NCI-H1048 (cell line): ENCODE measurements around the gene NUP205.
"Not testable (repeated sequence)": the region's sequence is repeated elsewhere in the genome, so short reads cannot be mapped to it uniquely, and the experiment has no call there.

ENCODE experiments used
- DNase-seq: peaks from one replicate; lab custom pipeline; 2025; lab: John Stamatoyannopoulos, UW

The NUP205 gene

DNA sequence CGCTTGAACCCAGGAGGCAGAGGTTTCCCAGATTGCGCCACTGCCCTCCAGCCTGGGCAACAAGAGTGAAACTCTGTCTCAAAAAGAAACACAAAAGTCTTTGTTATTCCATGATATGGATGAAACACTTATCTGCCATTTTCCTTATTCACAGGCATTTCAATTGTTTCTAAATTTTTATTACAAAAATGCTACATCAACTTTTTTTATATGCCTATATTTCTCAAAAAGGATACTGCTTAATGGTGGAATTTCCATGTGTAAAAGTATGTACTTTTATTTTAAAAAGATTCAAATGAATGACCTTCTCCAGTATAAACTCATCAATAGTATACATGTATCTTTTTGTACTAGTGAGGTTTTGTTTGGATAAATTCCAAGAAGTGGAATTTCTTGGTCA, 62.7 kb downstream of the NUP205 start:
- no peak for DNase-seq

DNA sequence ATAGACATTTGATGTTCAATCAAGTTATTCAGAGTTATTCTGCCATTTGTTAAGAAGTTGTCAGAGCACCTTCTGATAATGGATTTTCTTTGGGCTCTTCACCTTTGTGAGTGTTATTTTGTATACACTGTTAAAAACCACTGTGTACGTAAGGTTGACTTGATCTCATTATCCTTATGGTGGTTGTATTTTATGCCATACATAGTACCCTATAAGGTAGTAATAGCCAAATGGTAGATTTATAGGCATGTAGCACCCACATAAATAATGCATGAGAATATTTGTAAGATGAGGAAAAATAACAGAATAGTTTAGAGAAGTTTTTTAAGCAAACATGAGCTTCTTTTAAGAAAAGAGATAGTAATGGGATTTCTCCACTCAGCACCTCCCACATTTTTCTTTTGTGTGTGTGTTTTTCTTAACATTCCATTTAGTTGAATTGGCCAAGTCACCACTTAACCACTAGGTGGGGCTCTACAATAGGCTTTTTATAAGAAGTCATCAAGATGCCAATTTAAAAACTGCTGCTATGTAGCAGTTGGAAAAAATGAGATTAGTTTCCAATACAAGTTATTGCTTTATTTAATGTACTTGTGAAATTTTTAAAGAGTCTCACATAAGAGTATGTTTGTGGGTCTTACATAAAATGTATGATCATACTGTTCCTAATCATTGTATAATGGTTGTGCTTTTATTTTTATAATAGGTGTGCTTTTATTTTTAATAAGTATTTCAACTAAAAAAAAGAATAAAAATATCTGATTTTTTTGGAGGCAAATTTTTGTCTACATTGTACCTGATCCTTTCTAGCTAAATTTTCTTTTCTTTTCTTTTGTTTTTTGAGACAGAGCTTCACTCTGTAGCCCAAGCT, 63.5 kb downstream of the NUP205 start:
- DNase-seq, result peak; percentile 39

DNA sequence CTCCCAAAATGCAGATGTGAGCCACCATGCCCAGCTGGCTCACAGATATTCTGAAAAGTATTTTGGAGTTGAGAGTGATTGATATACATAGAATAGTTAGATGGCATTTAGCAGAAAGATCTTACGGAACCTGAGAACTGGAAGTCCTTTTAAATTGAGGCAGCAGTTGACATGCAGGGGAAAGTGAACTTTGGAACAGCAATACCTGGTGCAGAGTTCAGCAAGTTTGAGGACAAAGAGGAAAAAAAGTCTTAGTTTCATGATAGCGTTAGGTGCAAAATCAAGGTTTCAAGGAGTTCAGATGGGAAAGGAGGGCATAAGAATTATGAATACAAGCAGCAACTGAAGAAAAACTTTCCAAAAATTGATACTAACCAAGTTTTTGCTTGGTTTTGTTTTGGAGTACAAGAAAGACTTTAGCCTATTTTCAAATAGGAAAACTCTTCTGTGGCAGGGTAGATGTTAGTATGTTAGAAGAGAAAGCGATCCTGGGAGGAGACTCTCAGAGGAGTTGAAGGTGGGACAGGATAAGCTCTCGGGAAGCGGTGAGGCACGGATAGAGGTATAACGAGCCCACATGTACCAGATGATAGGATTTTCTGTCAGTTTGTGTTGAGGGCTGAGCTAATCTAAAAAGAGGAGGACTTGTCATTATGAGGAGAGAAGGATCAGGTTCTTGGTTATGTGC, 76.6 kb downstream of the NUP205 start:
- DNase-seq, result no peak

DNA sequence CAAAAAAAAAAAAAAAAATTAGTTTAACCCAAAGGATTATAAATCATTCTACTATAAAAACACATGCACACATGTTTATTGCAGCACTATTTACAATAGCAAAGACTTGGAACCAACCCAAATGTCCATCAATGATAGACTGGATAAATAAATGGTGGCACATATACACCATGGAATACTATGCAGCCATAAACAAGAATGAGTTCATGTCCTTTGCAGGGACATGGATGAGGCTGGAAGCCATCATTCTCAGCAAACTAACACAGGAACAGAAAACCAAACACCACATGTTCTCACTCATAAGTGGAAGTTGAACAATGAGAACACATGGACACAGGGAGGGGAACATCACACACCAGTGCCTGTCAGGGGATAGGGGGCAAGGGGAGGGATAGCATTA, 82.0 kb downstream of the NUP205 start:
- not testable (repeated sequence) for DNase-seq

DNA sequence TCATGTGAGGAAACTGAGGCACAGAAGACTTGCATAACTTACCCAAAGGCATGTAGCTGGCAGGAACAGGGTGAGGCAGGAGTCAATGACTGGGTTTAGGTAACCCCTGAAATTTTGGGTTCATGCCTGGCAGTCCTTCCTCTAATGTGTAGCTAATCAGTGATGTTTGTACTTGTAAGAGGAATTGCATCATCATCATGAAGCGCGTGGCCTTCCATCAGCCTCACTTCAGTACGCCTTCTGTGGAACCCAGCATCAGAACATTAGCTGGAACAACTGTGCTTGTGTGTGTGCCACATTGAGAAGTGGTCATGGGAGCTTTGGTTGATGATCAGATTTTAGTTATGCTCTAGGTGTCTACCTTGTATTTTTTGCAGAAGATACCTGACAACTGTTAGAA, 86.4 kb downstream of the NUP205 start:
- no peak for DNase-seq

DNA sequence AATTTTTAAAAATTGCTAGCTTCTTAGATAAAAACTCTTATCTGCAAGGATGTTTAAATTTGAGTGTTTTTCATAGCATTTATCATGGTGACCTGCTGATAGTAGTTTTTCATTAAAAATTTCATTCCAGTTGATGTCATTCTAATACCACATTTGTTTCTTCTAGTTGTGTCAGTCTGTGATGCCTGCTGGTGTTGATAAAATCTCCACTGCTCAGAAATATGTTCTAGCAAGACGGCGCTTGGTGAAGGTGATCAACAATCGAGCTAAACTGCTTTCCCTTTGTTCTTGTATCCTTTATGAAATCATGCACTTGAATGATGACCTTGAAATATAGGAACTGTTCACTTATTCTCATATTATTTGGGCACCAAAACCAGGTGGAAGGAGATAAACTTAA, 87.0 kb downstream of the NUP205 start:
- no peak for DNase-seq

DNA sequence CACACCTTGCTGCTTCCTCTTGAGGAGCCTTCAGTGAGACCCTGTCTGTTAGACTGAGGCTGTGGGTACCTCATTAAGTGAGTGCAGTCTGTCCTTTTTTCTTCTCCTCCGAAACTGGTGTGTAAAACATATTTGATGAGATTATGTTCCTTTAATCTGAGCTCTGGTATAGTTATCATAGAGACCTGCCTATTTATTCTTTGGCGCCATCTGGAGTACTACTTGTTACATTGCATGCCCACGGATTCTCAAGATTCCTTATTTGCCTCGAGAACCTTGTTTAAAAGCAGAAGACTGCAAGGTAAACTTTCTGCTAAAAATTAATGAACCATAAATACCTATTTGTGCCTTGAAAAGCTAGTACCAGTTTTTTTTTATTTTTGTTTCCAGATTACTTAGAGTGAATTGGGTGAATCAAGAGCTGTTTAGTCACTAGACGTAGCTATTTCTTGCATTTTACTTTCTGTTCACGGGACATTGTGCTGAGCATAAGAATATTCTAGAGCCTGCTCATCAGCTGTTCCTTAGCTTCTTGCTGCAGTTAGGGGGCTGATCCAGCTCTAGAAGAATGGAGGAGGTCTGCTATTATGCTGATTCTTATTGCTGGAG, 87.7 kb downstream of the NUP205 start:
- DNase-seq, result no peak

DNA sequence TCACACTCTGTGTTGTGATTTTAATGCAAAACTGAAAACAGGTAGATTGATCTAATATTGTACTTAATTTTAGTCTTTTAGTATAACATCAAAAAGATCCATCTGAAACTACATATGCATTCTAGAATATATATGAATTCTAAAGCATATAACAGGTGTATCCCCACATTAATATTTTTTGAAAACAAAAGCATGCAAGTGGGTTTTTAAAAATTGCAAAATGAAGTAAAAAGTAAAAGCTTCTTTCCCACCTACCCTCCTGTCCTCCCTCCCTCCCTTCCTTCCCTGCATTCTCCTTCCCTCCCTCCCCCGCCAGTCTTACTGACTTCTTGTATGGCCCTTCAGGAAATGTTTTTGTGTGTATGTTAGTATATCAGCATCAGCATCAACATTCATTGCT, 90.0 kb downstream of the NUP205 start:
- DNase-seq, result no peak

DNA sequence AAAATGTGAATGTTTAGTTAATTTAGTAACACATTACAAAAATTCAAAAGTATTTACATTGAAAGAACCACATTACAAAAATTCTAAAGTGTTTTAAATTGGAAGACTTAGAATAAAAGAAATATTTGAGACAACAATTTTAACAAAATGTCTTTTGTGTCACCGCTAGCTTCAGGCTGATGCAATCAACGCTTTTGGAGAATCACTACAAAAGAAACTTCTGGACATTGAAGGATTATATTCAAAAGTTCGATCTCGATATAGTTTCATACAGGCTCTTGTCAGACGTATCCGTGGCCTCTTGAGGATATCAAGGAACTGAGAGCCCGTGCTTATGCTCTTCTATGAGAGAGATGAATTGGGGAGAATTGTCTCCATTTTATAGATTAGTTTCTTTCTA, 90.5 kb downstream of the NUP205 start:
- DNase-seq, result no peak

DNA sequence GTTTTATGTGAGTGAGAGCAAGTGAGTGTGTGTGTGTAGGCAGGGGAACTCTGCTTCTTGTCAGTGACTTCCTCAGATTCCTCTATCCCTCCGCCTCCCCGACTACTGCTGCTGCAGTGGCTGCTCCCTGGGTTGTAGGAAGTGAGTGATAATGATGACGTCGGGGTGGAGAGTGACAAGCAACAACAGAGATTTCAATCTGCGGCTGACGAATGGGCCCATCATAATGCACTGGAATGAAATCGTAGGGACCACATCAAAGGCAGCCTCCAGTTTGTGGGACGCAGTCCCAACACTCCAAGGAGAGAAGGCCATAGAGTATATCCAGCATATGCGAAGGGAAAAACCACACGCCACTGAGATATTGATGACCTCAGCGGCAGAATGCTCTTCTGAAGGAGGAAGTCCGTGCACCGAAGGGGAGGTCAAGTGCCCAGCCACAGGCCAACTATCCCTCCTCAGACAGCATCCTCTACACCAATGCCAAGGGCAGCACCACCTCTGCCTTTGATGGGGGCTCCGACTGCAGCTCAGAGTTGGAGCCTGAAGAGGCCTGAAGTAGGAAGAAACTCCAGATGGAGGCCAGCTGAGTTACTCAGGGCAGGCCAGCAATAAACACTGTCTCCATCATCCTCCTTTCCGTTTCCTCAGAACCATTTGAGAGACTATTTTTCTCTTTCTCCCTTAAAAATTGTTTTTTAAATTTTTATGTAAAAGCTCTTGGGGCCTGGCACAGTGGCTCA, 93.3 kb downstream of the NUP205 start:
- DNase-seq, result no peak

DNA sequence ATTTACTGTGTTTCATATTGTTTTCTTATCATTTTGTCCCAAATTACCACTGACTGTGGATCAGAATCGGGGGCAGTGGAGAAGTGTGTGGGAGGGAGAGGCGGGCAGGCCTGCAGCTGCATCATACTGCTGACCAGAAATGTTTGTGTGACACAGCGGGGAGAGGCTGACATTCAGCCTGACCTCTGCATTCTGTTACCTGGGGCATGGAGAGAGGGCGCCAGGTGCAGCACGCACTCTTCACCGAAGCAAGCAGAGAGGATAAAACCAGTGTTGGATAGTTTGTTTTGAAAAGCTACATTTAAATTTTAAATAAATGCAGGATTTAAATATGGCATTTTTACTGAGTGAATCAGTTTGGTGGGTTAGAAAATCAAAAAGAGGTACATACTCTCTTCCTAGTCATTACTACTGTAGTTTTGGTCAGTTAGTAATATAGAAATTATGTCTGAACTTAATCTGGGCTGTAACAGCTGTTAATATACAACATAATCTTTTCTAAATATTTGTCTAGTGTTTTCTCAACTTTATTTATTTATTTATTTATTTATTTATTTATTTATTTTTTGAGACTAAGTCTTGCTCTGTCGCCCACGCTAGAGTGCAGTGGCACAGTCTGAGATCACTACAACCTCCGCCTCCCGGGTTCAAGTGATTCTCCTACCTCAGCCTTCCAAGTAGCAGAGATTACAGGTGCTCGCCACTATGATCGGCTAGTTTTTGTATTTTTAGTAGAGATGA, 95.8 kb downstream of the NUP205 start:
- DNase-seq, result no peak

DNA sequence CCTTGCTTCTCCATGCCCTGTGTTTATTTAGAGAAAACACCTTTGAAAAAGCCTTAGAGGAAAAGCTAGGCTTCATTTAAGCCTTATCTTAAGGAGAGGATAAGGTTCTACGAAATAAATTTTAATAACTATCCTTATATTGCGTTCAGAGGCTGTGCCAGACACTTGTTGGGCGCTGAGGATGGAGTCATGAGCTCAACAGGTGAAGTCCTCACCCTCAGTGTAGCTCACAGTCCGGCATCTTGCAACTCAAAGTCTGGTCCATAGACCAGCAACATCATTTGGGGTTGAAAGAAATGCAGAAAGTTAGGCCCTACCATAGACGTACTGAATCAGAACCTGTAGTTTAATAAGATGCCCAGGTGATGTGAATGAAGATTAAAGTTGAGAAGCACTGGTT, 100.8 kb downstream of the NUP205 start:
- DNase-seq, result no peak

DNA sequence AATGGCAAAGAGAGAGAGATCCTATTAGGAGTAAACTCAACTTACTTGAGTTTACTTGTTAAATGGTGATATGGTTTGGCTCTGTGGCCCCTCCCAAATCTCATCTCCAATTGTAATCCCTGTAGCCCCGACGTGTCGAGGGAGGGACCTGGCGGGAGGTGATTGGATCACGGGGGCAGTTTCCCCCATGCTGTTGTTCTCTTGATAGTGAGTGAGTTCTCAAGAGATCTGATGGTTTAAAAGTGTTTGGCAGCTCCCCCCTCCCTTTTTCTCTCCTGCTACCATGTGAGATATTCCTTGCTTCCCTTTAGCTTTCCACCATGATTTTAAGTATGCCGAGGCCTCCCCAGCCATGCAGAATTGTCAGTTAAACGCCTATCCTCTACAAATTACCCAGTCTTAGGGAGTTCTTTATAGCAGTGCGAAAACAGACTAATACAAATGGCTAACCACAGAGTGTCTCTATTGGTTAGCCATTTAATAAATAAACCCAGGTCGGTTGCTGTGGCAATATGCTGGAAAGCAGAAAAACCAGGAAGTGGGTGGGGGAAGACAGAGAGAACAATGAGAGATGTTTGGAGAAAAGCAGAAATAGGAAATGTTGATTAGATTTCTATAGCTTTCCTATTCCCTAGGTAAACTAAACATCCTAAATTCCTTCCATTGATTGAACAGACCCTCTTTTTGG, 101.6 kb downstream of the NUP205 start:
- DNase-seq, result no peak

DNA sequence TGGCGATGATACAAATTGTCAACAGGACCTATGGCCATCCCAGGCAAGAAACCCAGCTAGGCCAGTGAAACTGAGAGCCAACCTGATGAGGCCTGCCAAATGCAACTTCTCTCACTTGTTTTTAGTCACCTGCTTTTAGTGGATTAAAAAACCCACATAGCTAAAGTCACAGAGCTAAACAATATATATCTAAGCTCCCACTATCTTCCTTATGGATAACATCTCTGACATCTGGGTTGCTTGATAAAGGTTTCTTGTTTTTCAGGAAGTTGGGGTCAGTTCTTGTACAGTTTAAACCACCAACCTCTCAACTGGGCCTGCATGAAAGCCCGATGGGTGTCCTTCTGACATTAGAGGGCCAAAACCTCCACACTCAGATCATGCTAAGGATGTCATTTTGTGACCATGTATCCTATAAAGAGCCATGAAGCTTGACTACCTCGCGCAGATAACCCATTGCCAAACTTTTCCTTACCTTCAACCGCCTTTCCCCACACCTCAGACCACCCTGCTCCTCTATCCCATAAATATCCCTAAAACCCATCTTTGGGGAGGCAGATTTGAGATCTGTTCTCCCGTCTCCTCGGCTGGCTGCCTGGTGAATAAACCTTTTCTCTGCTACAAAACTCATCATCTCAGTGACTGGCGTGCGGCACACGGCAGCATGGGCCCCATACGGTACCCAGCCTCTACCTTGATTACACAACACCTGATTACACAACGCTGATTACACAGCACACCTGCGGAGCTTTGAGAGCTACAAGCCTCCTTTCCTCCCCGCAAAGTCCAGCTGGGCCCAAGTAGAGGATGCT, 103.8 kb downstream of the NUP205 start:
- DNase-seq, result no peak

DNA sequence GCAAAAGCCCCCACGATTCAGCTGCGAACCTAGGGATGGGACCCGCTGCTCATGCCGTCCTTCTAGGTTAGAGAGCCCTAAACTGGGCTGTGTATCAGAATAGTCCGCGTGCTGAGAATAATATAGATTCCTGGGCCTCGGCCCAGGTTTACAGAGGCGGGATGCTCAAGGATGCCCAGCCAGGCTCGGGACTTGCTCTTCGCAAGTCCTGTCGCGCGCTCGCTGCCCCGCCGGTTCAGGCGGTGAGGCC, 104.3 kb downstream of the NUP205 start:
- no peak for DNase-seq

DNA sequence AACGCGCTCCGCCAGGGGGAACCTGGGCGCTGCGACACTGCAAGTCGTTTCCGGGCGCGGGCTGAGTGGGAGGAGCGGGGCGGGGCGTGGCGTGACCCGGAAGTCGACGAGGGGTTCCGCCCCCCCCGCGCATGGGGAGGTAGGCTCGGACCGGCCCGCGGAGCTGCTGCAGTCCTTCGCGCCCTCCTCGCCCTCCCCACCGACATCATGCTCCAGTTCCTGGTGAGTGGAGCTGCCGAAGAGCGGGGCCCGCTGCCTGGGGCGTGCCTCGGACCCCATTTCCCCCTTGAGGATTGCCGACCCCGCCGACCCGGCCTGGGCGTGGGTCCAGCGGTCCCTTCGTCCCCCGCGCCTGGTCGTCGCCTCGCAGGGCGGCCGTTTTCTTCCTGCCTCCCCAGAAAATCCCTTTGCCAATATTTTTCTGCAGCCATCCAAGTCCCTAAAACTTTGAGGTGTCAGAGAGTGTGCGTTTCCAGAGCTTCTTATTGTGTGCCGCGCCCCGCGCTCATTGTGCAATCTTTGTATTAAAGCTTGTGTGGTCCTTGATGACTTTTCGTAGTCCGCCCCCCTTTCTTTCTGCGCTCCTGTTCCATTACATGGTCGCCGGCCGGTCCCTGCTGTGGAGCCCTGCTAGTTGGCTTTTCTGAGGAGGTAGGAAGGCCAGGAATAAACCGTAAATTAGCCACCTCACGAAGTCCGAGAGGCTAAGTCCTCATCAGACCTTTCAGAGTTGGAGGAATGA, 104.8 kb downstream of the NUP205 start, which contains the start of gene STMP1:
Gene STMP1, plus strand, starts transcription at position 142 of the 742 bp plus-strand sequence.
- DNase-seq, result peak; percentile 81

DNA sequence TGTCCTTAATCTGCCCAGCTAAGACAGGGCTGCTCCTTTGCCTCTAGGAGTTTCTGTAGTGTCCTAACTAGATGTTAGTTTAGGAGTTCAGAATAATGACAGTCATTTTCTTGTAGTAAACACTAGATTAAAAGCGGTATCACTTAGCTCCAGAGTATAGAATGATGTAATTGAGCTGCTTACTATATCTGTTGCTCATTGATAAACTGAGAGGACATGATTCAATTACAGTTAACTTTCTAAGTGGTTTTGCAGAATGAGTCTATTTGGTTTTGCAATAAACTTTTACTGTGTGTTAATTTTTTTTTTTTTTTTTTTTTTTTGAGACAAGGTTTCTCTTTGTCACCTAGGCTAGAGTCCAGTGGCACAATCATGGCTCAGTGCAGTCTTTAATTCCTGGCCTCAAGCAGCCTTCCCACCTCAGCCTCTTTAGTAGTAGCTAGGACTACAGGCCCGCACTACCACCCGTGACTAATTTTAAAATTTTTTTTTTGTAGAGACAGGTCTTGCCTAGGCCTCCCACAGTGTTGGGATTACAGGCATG, 106.4 kb downstream of the NUP205 start:
- no peak for DNase-seq

DNA sequence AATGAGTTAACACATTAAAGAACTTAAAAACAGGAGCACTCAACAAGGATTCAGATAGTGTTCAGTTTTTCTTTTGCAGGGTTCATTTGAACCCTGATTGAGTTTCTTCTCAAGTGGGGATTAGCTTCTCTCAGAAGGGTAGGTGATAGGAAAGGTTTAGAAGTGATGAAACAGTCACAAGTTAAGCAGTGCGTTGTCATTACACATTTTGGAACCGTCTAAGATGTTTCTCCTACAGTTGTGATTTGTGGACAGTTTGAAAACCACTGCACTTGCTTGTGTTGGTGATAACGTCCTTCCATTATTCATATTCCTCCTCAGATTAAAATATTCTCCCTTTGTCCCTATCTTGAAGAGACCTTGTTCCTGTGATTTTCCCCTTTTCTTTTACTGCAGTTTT, 107.3 kb downstream of the NUP205 start:
- no peak for DNase-seq

DNA sequence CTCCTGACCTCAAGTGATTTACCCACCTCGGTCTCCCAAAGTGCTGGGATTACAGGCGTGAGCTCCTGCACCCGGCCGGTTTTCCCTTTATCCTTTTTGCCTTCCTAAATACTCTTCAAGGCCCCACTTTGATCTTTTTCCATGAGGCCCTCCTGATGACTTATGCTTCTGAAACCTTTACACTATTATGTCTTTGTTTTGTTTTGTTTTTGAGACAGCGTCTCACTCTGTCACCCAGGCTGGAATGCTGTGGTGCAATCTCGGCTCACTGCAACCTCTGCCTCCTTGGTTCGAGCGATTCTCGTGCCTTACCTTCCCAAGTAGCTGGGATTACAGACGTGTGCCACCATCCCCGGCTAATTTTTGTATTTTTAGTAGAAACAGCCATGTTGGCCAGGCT, 108.4 kb downstream of the NUP205 start:
- DNase-seq, result no peak
